Right lobe of liver (tissue), 4 donors: Measurements from ENCODE around the gene HOXA1.

ENCODE experiments used
- POLR2A ChIP-seq: fragments of 450-650 bp; IDR thresholded peaks from one replicate; pipeline ENCODE4 v1.6.1; 2017; ENCODE audit warnings: antibody characterized with exemption, mild to moderate bottlenecking
- TF ChIP-seq, protein P1 (sequence below), 4 donors: fragments of 200-600 bp in 3 of 4; fragments of 450-650 bp in 1 of 4; IDR thresholded peaks; one replicate each; pipeline versions ENCODE4 v1.5.1 to v1.8.0; 2016 to 2022; ENCODE audit warnings: antibody characterized with exemption in 4 of 4, mild to moderate bottlenecking in 2 of 4
- donor health status: DM: no; HTN: no; CAD: no.
- donor health status: DM: no; HTN: no; CAD: no.
- donor health status: DM: no; HTN: yes; CAD: no.

- TF ChIP-seq, protein P1, sequence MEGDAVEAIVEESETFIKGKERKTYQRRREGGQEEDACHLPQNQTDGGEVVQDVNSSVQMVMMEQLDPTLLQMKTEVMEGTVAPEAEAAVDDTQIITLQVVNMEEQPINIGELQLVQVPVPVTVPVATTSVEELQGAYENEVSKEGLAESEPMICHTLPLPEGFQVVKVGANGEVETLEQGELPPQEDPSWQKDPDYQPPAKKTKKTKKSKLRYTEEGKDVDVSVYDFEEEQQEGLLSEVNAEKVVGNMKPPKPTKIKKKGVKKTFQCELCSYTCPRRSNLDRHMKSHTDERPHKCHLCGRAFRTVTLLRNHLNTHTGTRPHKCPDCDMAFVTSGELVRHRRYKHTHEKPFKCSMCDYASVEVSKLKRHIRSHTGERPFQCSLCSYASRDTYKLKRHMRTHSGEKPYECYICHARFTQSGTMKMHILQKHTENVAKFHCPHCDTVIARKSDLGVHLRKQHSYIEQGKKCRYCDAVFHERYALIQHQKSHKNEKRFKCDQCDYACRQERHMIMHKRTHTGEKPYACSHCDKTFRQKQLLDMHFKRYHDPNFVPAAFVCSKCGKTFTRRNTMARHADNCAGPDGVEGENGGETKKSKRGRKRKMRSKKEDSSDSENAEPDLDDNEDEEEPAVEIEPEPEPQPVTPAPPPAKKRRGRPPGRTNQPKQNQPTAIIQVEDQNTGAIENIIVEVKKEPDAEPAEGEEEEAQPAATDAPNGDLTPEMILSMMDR (IDR thresholded peaks at IDR 0.05): no peak
- no peak for TF ChIP-seq POLR2A
Measured at GRCh38 chr7:27124096-27124901, 28.5 kb upstream of the HOXA1 start.
